Thoracic aorta (tissue), 2 donors: ENCODE results near the gene MROH2A. TPM values are rescaled to one million over a fixed set of nuclear protein-coding genes. Genes with fewer than 3 reads are reported as not detected.

Experiments used
- ATAC-seq: fragments of 150-250 bp; one replicate; pipeline ENCODE4 v1.8.0; 2017; ENCODE audit warnings: low read depth; ENCODE audit not compliant: insufficient number of reproducible peaks, low FRiP score
- DNase-seq: peaks from one replicate; pipeline ENCODE4 v3.0.0-alpha.2; 2020; ENCODE audit warnings: low spot score
- H3K27ac ChIP-seq, 2 donors: fragments of 200-600 bp; sonication (generic); 1 replicate in 1 of 2; 2 replicates in 1 of 2; pipeline ENCODE4 v1.5.1; 2016; ENCODE audit warnings: mild to moderate bottlenecking in 2 of 2, moderate library complexity in 2 of 2
- H3K27me3 ChIP-seq: fragments of 200-600 bp; sonication (generic); replicated peaks from 2 replicates; pipeline ENCODE4 v1.6.0; 2016; ENCODE audit warnings: mild to moderate bottlenecking; ENCODE audit not compliant: insufficient read depth
- H3K36me3 ChIP-seq: fragments of 200-600 bp; sonication (generic); one replicate; pipeline ENCODE4 v1.5.1; 2016
- H3K4me1 ChIP-seq, 2 donors: fragments of 200-600 bp; sonication (generic); 1 replicate in 1 of 2; 2 replicates in 1 of 2; pipeline versions ENCODE4 v1.5.1 to v1.6.0; 2016; ENCODE audit warnings: low read depth in 2 of 2, mild to moderate bottlenecking in 1 of 2; ENCODE audit not compliant: control insufficient read depth in 1 of 2
- H3K4me3 ChIP-seq: fragments of 200-600 bp; sonication (generic); 2 replicates; pipeline ENCODE4 v1.5.1; 2016; ENCODE audit warnings: mild to moderate bottlenecking
- H3K9me3 ChIP-seq: fragments of 200-600 bp; sonication (generic); 2 replicates; pipeline ENCODE4 v1.5.1; 2016
- CTCF ChIP-seq: fragments of 200-600 bp; sonication (generic); IDR thresholded peaks from one replicate; pipeline ENCODE4 v1.5.1; 2019; ENCODE audit warnings: antibody characterized with exemption
- total RNA-seq, 2 donors: library from RNA; depleted of rRNA; stranded (reverse); fragments of >200 nt; gene quantifications; one replicate each; pipeline versions ENCODE4 v1.1.0 to v1.2.3, GENCODE V29; 2016

MROH2A gene
- total RNA-seq, 2 donors from 2014 or later = not detected

- TF ChIP-seq CTCF = no peak
- Histone ChIP-seq H3K27me3 (no peaks in the 10 kb centered on the region), H3K36me3 (no peaks in the 10 kb centered on the region), H3K27ac (no peak overlapping the region), H3K4me1 (no peaks in the 10 kb centered on the region), H3K4me3 (no peak overlapping the region), H3K9me3 (no peaks in the 10 kb centered on the region)
- DNase-seq (no peak), ATAC-seq (no peak)
These were observed 53.0 kb downstream of the MROH2A start for GRCh38 chr2:233831011-233831721.

- H3K27ac ChIP-seq = no peak overlapping the region
- H3K36me3 ChIP-seq = no peaks in the 10 kb centered on the region
- no peak for TF ChIP-seq CTCF
- no peak for ATAC-seq
- H3K4me1 ChIP-seq = no peaks in the 10 kb centered on the region
- no peaks in the 10 kb centered on the region for H3K27me3 ChIP-seq
- no peaks in the 10 kb centered on the region for H3K9me3 ChIP-seq
- DNase-seq = no peak
- H3K4me3 ChIP-seq = no peak overlapping the region
These were observed 53.7 kb downstream of the MROH2A start for GRCh38 chr2:233831861-233832260.

GRCh38 chr2:233832414-233832813, 54.3 kb downstream of the MROH2A start:
- no peaks in the 10 kb centered on the region for H3K36me3 ChIP-seq
- H3K27me3 ChIP-seq = no peaks in the 10 kb centered on the region
- no peaks in the 10 kb centered on the region for H3K4me1 ChIP-seq
- ATAC-seq (no peak), DNase-seq (no peak)
- no peaks in the 10 kb centered on the region for H3K9me3 ChIP-seq
- TF ChIP-seq CTCF = no peak
- H3K27ac ChIP-seq = no peak overlapping the region
- no peak overlapping the region for H3K4me3 ChIP-seq

GRCh38 chr2:233832869-233833311, 54.8 kb downstream of the MROH2A start:
- no peak for ATAC-seq
- no peak for TF ChIP-seq CTCF
- H3K27ac ChIP-seq = no peak overlapping the region

GRCh38 chr2:233833345-233833744, 55.2 kb downstream of the MROH2A start:
- DNase-seq (no peak), ATAC-seq (no peak)

More at GRCh38 chr2:233832869-233833311, 54.8 kb downstream of the MROH2A start:
- Histone ChIP-seq H3K36me3 (no peaks in the 10 kb centered on the region), H3K4me1 (no peaks in the 10 kb centered on the region), H3K9me3 (no peaks in the 10 kb centered on the region), H3K4me3 (no peak overlapping the region), H3K27me3 (no peaks in the 10 kb centered on the region)
- DNase-seq = no peak

More at GRCh38 chr2:233833345-233833744, 55.2 kb downstream of the MROH2A start:
- Histone ChIP-seq H3K27me3 (no peaks in the 10 kb centered on the region), H3K9me3 (no peaks in the 10 kb centered on the region), H3K36me3 (no peaks in the 10 kb centered on the region), H3K4me1 (no peaks in the 10 kb centered on the region), H3K27ac (no peak overlapping the region), H3K4me3 (no peak overlapping the region)
- TF ChIP-seq CTCF = no peak
